ENCODE measurements around the gene CCDC17.
"Not testable (repeated sequence)": the region's sequence is repeated elsewhere in the genome, so short reads cannot be mapped to it uniquely, and the experiment has no call there.

Gene CCDC17

DNA sequence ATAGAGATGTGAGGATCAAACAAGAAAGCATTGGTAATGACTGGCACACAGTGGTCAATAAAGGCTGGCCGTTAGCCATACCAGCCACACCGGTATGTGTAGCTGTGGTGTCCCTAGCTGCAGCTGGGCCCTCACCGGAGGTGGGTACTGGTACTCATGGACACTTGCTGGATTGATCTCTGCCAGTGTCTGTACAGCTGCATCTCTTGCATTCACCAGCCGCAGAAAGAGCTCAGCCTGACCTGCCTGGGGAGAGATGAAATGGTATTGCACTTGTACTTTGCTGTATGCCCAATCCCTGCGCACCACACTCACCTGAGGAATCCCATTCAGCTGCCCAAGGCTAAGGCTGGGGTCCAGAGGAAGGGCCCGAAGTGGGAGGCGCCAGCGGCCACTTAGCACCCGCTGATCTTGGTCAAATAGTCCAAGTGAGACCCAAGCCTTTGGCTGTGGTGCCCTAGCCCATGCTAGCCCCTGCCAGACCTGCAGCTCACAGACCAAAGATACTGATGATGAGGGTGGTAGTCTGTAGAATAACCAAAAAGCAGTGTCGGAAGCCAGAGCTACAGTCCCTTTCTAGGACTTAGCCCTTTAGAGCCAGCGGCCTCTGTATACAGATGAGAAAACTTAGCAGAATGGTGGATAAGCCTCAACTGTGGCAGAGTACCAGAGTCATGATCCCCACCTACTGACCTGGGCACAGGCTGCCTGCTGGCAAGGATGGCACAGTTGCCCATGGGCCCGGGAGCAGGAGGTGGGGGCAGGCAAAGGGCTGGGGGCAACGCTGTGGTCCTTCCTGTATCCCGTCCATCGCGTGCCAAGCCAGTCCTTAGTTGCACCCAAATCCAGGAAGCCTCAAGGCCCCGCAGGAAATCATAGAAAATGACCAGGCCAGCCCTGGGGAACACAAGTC lies 3.0 kb downstream of the CCDC17 start:
- peaks cover 40% of the 10 kb centered on the region for H3K36me3 ChIP-seq (ENCODE audit: control insufficient read depth, low read depth, low read length)
- no peak overlapping the region for H3K4me3 ChIP-seq (ENCODE audit: low read length)
- no peaks in the 10 kb centered on the region for H3K4me1 ChIP-seq (ENCODE audit: control insufficient read depth, low read depth, low read length)
- H3K27me3 ChIP-seq (ENCODE audit: control insufficient read depth, insufficient read depth, low read length): no peaks in the 10 kb centered on the region
- no peak overlapping the region for H3K9ac ChIP-seq (ENCODE audit: low read length)
- H3K9me3 ChIP-seq (ENCODE audit: control insufficient read depth, low read depth, low read length): no peaks in the 10 kb centered on the region
- no peak overlapping the region for H3K27ac ChIP-seq (ENCODE audit: low read length)

DNA sequence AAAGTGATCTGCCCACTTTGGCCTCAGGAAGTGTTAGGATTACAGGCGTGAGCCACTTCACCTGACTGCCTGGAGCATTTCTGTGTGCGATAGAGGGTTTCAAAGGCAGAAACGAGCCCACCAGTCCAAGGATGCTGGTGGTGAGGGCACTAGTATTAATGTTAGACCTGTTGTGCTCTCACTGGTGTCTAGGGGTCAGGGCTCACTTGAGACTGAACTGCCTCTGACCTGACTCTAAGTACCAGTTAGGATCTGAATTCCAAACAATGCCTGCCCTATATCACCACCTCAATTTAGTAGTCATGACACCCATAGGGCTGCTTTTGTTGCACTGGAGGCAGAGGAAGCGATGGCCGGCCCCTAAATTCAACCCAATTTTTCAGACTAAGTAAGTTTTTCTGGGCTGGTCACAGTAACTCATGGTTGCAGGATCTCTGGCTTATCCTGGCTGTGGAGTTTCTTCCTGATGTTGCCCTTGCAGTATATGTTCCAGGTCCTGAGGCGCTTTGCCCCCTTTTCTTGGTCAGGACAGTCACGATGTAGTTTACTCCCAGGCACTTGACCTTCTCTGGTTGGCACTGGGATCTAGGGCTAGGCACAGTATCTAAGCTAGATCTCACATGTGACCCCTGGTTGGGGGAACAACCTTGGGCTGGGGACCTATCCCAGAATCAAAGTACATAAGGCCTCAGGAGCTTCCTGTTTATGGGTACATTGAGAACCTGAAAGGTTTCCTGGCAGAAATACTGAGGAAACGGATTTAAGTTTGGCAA lies 4.5 kb downstream of the CCDC17 start:
- H3K4me1 ChIP-seq (ENCODE audit: control insufficient read depth, low read depth, low read length): no peaks in the 10 kb centered on the region
- H3K27ac ChIP-seq (ENCODE audit: low read length): no peak overlapping the region
- no peak overlapping the region for H3K9ac ChIP-seq (ENCODE audit: low read length)
- H3K27me3 ChIP-seq (ENCODE audit: control insufficient read depth, insufficient read depth, low read length): no peaks in the 10 kb centered on the region
- H3K4me3 ChIP-seq (ENCODE audit: low read length): no peak overlapping the region
- peaks cover 53% of the 10 kb centered on the region for H3K36me3 ChIP-seq (ENCODE audit: control insufficient read depth, low read depth, low read length)
- no peaks in the 10 kb centered on the region for H3K9me3 ChIP-seq (ENCODE audit: control insufficient read depth, low read depth, low read length)

DNA sequence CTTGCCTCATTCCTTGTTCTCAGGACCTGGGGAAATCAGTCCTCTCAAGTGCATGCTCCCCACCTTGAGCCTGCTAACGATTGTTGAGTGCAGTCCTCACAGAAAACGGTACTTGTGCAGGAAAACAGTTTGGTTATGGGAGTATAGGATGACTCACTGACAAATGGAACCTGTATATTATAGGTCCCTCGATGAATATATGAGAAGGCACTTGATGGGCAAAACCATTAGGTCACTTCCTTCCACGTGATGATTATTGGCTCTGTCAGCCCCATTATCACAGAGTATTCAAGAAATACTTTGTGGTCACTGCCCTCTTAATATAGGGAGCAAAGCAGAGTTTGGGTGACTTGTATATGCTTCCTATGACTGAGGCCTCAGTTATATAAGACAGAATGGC lies 6.2 kb downstream of the CCDC17 start:
- H3K36me3 ChIP-seq (ENCODE audit: control insufficient read depth, low read depth, low read length): peaks cover 66% of the 10 kb centered on the region
- H3K27ac ChIP-seq (ENCODE audit: low read length): no peak overlapping the region
- no peak overlapping the region for H3K9ac ChIP-seq (ENCODE audit: low read length)
- H3K9me3 ChIP-seq (ENCODE audit: control insufficient read depth, low read depth, low read length): no peaks in the 10 kb centered on the region
- H3K4me3 ChIP-seq (ENCODE audit: low read length): no peak overlapping the region
- H3K4me1 ChIP-seq (ENCODE audit: control insufficient read depth, low read depth, low read length): no peaks in the 10 kb centered on the region
- H3K27me3 ChIP-seq (ENCODE audit: control insufficient read depth, insufficient read depth, low read length): no peaks in the 10 kb centered on the region

DNA sequence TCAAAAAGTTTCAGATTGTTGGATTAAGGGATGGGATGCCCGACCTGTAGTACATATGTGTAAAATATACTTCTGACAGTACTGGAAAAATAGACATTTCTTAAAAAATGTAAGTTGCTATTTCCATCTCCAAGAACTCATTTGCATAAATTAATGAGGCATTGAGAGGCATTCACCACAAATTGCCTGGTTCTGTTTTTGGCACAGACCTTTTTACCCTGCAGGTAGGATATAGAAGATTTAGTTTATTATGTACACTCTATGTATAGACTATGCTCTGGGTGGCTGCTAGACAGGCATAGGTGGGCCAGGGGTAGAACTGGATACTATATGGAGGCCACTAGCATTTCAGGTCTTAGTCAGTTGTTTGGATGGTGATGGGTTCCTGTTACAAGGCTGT lies 8.0 kb downstream of the CCDC17 start:
- Histone ChIP-seq H3K36me3 (ENCODE audit: control insufficient read depth, low read depth, low read length) (peaks cover 76% of the 10 kb centered on the region), H3K9ac (ENCODE audit: low read length) (no peak overlapping the region), H3K27ac (ENCODE audit: low read length) (no peak overlapping the region)

GRCh38 chr1:45612941-45613579 lies 10.8 kb downstream of the CCDC17 start:
- Histone ChIP-seq H3K27me3 (ENCODE audit: control insufficient read depth, insufficient read depth, low read length) (no peaks in the 10 kb centered on the region), H3K4me1 (ENCODE audit: control insufficient read depth, low read depth, low read length) (no peaks in the 10 kb centered on the region), H3K9me3 (ENCODE audit: control insufficient read depth, low read depth, low read length) (no peaks in the 10 kb centered on the region), H3K27ac (ENCODE audit: low read length) (no peak overlapping the region), H3K4me3 (ENCODE audit: low read length) (no peak overlapping the region), H3K9ac (ENCODE audit: low read length) (no peak overlapping the region), H3K36me3 (ENCODE audit: control insufficient read depth, low read depth, low read length) (peaks cover 92% of the 10 kb centered on the region)

More for the DNA sequence above, 8.0 kb downstream of the CCDC17 start:
- Histone ChIP-seq H3K27me3 (ENCODE audit: control insufficient read depth, insufficient read depth, low read length) (no peaks in the 10 kb centered on the region), H3K9me3 (ENCODE audit: control insufficient read depth, low read depth, low read length) (no peaks in the 10 kb centered on the region), H3K4me1 (ENCODE audit: control insufficient read depth, low read depth, low read length) (no peaks in the 10 kb centered on the region), H3K4me3 (ENCODE audit: low read length) (no peak overlapping the region)

DNA sequence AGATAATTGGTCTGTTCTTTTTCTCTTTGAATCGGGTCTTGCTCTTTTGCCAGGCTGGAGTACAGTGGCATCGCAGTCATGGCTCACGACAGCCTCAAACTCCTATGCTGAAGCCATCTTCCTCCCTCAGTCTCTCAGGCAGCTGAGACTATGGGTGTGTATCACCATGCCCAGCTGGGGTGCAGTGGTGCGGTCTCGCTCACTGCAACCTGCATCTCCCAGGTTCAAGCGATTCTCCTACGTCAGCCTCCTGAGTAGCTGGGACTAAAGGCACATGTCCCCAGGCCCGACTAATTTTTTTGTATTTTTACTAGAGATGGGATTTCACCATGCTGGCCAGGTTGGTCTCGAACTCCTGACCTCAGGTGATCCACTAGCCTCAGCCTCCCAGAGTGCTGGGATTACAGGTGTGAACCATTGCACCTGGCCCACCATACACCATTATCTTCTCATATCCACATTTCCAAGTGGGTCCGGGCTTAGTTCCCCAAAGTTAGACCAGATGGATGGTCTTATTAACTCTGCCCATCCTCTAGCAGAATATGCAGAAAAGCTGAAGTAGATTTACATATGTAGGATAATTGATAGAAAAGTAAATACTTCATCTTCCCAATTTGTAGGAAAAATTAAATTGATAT lies 13.1 kb downstream of the CCDC17 start:
- Histone ChIP-seq H3K27me3 (ENCODE audit: control insufficient read depth, insufficient read depth, low read length) (no peaks in the 10 kb centered on the region), H3K36me3 (ENCODE audit: control insufficient read depth, low read depth, low read length) (peaks cover 92% of the 10 kb centered on the region), H3K27ac (ENCODE audit: low read length) (no peak overlapping the region), H3K9ac (ENCODE audit: low read length) (no peak overlapping the region), H3K4me3 (ENCODE audit: low read length) (no peak overlapping the region), H3K4me1 (ENCODE audit: control insufficient read depth, low read depth, low read length) (no peaks in the 10 kb centered on the region), H3K9me3 (ENCODE audit: control insufficient read depth, low read depth, low read length) (no peaks in the 10 kb centered on the region)

DNA sequence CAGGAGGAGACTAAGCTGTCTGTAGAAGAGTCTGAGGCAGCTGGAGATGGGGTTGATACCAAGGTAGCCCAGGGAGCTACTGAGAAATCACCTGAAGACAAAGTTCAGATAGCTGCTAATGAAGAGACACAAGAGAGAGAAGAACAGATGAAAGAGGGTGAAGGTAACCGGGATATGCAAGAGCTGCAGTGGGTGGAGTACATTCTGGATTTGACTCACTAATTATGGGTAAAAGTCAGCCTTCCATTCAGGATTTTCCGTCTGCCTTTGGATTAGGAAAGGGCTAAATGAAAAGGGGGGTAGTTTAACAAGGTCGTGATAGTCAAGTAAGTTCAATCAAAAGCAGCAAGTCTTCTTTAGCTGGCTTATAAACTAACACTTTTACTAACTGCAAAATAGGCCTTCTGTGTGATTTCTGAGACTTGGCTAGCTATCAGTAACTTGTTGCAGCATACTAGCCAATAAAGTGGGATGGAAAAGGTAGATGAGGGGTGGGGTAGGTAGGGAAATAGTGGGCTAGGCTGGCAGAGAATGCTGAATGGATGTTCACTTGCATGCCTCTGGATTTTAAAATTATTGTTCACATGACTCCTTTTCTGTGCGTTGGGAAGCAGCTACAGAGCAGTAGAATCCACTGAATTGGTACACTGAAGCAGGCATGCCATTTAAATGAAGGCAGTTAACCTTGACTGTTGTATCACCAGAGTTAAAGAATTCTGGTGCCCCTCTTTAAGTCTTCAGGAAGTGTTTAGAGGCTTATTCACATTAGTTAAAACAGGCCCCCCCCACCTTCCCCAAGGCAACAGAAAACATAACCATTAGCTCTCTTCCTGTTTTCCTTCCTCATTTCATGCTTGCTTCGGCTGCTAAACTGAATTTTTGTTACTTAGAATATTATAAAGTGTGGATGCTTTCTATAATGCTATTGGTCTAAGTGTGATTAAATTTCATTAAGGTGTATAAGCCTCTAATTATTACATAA lies 15.4 kb downstream of the CCDC17 start:
- Histone ChIP-seq H3K9me3 (ENCODE audit: control insufficient read depth, low read depth, low read length) (no peaks in the 10 kb centered on the region), H3K27me3 (ENCODE audit: control insufficient read depth, insufficient read depth, low read length) (no peaks in the 10 kb centered on the region), H3K4me3 (ENCODE audit: low read length) (no peak overlapping the region), H3K36me3 (ENCODE audit: control insufficient read depth, low read depth, low read length) (peaks cover 91% of the 10 kb centered on the region), H3K27ac (ENCODE audit: low read length) (no peak overlapping the region), H3K4me1 (ENCODE audit: control insufficient read depth, low read depth, low read length) (no peaks in the 10 kb centered on the region), H3K9ac (ENCODE audit: low read length) (no peak overlapping the region)

- Histone ChIP-seq H3K36me3 (ENCODE audit: control insufficient read depth, low read depth, low read length) (peaks cover 91% of the 10 kb centered on the region), H3K27ac (ENCODE audit: low read length) (no peak overlapping the region), H3K4me3 (ENCODE audit: low read length) (no peak overlapping the region), H3K9ac (ENCODE audit: low read length) (no peak overlapping the region), H3K9me3 (ENCODE audit: control insufficient read depth, low read depth, low read length) (no peaks in the 10 kb centered on the region), H3K27me3 (ENCODE audit: control insufficient read depth, insufficient read depth, low read length) (no peaks in the 10 kb centered on the region), H3K4me1 (ENCODE audit: control insufficient read depth, low read depth, low read length) (no peaks in the 10 kb centered on the region)
Observed at GRCh38 chr1:45607404-45608074, 16.3 kb downstream of the CCDC17 start.

DNA sequence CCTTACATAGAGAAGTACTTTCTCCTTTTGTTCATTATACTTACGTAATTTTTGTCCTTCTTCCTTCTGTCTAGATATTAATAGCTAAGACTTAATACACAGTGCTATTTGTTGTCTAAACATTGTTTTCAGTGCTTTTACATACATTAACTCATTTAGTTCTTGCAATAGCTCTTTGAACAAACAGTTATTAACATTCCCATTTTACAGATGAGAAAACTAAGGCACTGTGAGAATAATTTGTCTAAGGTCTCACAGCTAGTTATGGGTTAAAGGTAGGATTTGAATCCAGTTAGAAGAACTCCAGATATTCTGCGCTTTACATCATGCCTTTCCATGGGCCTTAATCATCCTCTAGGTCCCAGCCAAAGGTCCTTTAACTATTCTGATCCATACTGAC lies 19.6 kb downstream of the CCDC17 start:
- no peak overlapping the region for H3K9ac ChIP-seq (ENCODE audit: low read length)
- H3K27ac ChIP-seq (ENCODE audit: low read length): no peak overlapping the region
- no peaks in the 10 kb centered on the region for H3K27me3 ChIP-seq (ENCODE audit: control insufficient read depth, insufficient read depth, low read length)
- no peaks in the 10 kb centered on the region for H3K4me1 ChIP-seq (ENCODE audit: control insufficient read depth, low read depth, low read length)
- H3K4me3 ChIP-seq (ENCODE audit: low read length): no peak overlapping the region
- H3K36me3 ChIP-seq (ENCODE audit: control insufficient read depth, low read depth, low read length): peaks cover 93% of the 10 kb centered on the region
- H3K9me3 ChIP-seq (ENCODE audit: control insufficient read depth, low read depth, low read length): no peaks in the 10 kb centered on the region

- peaks cover 89% of the 10 kb centered on the region for H3K36me3 ChIP-seq (ENCODE audit: control insufficient read depth, low read depth, low read length)
- not testable (repeated sequence) for H3K9ac ChIP-seq (ENCODE audit: low read length); H3K4me1 ChIP-seq (ENCODE audit: control insufficient read depth, low read depth, low read length); H3K27me3 ChIP-seq (ENCODE audit: control insufficient read depth, insufficient read depth, low read length); H3K9me3 ChIP-seq (ENCODE audit: control insufficient read depth, low read depth, low read length); H3K27ac ChIP-seq (ENCODE audit: low read length); H3K4me3 ChIP-seq (ENCODE audit: low read length)
Observed at GRCh38 chr1:45596765-45597164, 27.1 kb downstream of the CCDC17 start.

Measured in iPS-18a (cell line).